ENCODE data around the gene VWA5B1.

DNA sequence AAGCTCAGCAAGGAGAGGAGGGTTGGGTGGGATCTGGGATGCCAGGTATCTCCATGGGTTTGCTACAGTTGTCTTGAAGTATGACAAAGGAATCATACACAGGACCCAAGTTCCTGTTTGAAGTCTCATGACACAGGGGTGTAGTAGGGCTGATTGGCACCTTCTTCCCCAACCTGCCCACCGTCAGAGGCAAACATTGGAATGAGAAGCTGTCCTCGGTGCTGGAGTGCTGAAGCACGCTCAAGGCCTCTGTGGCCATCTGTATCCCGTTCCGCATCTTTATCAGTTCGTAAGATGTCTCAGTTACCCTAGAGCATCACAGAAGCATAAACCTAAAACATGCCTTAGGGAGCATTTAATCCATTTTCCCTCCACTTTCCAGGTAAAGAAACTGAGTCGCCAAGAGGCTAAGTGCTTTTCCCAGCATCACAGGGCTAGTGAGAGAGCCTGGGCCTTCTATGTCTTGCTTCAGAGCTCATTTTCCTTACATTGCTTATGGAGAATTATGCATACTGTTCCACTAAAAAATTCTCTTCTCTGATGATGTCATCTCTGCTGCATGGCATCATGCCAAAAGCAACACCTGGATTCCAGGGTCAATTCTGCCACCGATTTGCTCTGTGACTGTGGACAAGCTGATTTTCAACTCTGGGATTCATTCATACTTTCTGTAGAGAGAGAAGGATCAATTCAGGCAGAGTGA lies 34.2 kb downstream of the VWA5B1 start:
- TF ChIP-seq, protein P1, sequence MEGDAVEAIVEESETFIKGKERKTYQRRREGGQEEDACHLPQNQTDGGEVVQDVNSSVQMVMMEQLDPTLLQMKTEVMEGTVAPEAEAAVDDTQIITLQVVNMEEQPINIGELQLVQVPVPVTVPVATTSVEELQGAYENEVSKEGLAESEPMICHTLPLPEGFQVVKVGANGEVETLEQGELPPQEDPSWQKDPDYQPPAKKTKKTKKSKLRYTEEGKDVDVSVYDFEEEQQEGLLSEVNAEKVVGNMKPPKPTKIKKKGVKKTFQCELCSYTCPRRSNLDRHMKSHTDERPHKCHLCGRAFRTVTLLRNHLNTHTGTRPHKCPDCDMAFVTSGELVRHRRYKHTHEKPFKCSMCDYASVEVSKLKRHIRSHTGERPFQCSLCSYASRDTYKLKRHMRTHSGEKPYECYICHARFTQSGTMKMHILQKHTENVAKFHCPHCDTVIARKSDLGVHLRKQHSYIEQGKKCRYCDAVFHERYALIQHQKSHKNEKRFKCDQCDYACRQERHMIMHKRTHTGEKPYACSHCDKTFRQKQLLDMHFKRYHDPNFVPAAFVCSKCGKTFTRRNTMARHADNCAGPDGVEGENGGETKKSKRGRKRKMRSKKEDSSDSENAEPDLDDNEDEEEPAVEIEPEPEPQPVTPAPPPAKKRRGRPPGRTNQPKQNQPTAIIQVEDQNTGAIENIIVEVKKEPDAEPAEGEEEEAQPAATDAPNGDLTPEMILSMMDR (conservative IDR thresholded peaks at IDR 0.05; ENCODE audit: low read depth, low read length): no peak
- TF ChIP-seq POLR2A (IDR thresholded peaks at IDR 0.05; ENCODE audit: low read depth, low read length) (no peak), MAFK (IDR thresholded peaks at IDR 0.05; ENCODE audit: low read depth, low read length) (no peak), BHLHE40 (IDR thresholded peaks at IDR 0.05; ENCODE audit: low read depth, low read length) (no peak), SMC3 (IDR thresholded peaks at IDR 0.05; ENCODE audit: low read depth, low read length) (no peak), MAZ (IDR thresholded peaks at IDR 0.05; ENCODE audit: borderline replicate concordance, low read depth, low read length) (no peak), CEBPB (IDR thresholded peaks at IDR 0.05; ENCODE audit: low read depth, low read length) (no peak), FOS (IDR thresholded peaks at IDR 0.05; ENCODE audit: low read depth, low read length) (no peak), RFX5 (IDR thresholded peaks at IDR 0.05; ENCODE audit: low read depth, low read length) (no peak)
- TF ChIP-seq, protein P2, sequence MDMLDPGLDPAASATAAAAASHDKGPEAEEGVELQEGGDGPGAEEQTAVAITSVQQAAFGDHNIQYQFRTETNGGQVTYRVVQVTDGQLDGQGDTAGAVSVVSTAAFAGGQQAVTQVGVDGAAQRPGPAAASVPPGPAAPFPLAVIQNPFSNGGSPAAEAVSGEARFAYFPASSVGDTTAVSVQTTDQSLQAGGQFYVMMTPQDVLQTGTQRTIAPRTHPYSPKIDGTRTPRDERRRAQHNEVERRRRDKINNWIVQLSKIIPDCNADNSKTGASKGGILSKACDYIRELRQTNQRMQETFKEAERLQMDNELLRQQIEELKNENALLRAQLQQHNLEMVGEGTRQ (IDR thresholded peaks at IDR 0.05; ENCODE audit: low read depth, low read length): no peak

All from IMR-90 (cell line).